Parathyroid adenoma (tissue), 2 donors: ENCODE data around the gene OTOG.

Experiments used
- H2AFZ ChIP-seq: fragments of 300-600 bp; sonication (generic); one replicate; pipeline ENCODE4 v1.7.0; 2017; ENCODE audit warnings: antibody characterized with exemption, mild to moderate bottlenecking
- H3K27ac ChIP-seq: fragments of 300-600 bp; sonication (generic); one replicate; pipeline ENCODE4 v1.7.0; 2017
- H3K27me3 ChIP-seq: fragments of 300-600 bp; sonication (generic); one replicate; pipeline ENCODE4 v1.7.0; 2017; ENCODE audit warnings: low read length; ENCODE audit not compliant: control insufficient read depth, insufficient read depth
- H3K36me3 ChIP-seq: fragments of 300-600 bp; sonication (generic); one replicate; pipeline ENCODE4 v1.7.0; 2017; ENCODE audit warnings: low read length; ENCODE audit not compliant: control insufficient read depth, insufficient read depth
- H3K4me1 ChIP-seq: fragments of 300-600 bp; sonication (generic); one replicate; pipeline ENCODE4 v1.7.0; 2017; ENCODE audit warnings: control low read depth
- H3K4me2 ChIP-seq: fragments of 300-600 bp; sonication (generic); one replicate; pipeline ENCODE4 v1.7.0; 2017; ENCODE audit warnings: low read length
- H3K4me3 ChIP-seq: fragments of 300-600 bp; sonication (generic); one replicate; pipeline ENCODE4 v1.7.0; 2017; ENCODE audit warnings: low read depth, low read length
- H3K79me2 ChIP-seq: fragments of 300-600 bp; sonication (generic); one replicate; pipeline ENCODE4 v1.7.0; 2017; ENCODE audit warnings: control low read depth
- H3K9ac ChIP-seq: fragments of 300-600 bp; sonication (generic); one replicate; pipeline ENCODE4 v1.7.0; 2017; ENCODE audit warnings: mild to moderate bottlenecking
- H3K9me3 ChIP-seq: fragments of 300-600 bp; sonication (generic); one replicate; pipeline ENCODE4 v1.7.0; 2017; ENCODE audit warnings: low read length; ENCODE audit not compliant: control insufficient read depth
- CTCF ChIP-seq: fragments of 300-600 bp; sonication (generic); IDR thresholded peaks from one replicate; pipeline ENCODE4 v1.7.0; 2017; ENCODE audit warnings: antibody characterized with exemption, mild to moderate bottlenecking
- donor health status: primary hyperparathyroidism.

Gene OTOG, protein sequence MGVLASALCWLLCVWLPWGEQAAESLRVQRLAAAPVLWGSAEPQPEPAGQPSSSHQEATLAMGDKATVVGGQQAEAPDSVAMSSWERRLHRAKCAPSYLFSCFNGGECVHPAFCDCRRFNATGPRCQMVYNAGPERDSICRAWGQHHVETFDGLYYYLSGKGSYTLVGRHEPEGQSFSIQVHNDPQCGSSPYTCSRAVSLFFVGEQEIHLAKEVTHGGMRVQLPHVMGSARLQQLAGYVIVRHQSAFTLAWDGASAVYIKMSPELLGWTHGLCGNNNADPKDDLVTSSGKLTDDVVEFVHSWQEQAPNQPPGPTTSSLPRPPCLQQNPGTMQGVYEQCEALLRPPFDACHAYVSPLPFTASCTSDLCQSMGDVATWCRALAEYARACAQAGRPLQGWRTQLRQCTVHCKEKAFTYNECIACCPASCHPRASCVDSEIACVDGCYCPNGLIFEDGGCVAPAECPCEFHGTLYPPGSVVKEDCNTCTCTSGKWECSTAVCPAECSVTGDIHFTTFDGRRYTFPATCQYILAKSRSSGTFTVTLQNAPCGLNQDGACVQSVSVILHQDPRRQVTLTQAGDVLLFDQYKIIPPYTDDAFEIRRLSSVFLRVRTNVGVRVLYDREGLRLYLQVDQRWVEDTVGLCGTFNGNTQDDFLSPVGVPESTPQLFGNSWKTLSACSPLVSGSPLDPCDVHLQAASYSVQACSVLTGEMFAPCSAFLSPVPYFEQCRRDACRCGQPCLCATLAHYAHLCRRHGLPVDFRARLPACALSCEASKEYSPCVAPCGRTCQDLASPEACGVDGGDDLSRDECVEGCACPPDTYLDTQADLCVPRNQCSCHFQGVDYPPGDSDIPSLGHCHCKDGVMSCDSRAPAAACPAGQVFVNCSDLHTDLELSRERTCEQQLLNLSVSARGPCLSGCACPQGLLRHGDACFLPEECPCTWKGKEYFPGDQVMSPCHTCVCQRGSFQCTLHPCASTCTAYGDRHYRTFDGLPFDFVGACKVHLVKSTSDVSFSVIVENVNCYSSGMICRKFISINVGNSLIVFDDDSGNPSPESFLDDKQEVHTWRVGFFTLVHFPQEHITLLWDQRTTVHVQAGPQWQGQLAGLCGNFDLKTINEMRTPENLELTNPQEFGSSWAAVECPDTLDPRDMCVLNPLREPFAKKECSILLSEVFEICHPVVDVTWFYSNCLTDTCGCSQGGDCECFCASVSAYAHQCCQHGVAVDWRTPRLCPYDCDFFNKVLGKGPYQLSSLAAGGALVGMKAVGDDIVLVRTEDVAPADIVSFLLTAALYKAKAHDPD (N-terminal part only)

GRCh38 chr11:17547051-17547577 lies at the start of gene OTOG:
Gene OTOG (plus strand): TSS chr11:17547259. CDS start chr11:17547373, 114 bp downstream.
- Histone ChIP-seq H3K4me2 (no peak within 1 kb of the TSS), H3K27ac (no peak within 1 kb of the TSS), H3K9ac (no peak within 1 kb of the TSS), H3K4me1 (no peaks in the 10 kb centered on the region), H3K4me3 (no peak within 1 kb of the TSS), H3K9me3 (no peaks in the 10 kb centered on the region), H3K27me3 (no peaks in the 10 kb centered on the region), H2AFZ (no peak within 1 kb of the TSS), H3K36me3 (no peaks in the 10 kb centered on the region), H3K79me2 (no peaks in the 10 kb centered on the region)
- TF ChIP-seq CTCF, result no peak

DNA sequence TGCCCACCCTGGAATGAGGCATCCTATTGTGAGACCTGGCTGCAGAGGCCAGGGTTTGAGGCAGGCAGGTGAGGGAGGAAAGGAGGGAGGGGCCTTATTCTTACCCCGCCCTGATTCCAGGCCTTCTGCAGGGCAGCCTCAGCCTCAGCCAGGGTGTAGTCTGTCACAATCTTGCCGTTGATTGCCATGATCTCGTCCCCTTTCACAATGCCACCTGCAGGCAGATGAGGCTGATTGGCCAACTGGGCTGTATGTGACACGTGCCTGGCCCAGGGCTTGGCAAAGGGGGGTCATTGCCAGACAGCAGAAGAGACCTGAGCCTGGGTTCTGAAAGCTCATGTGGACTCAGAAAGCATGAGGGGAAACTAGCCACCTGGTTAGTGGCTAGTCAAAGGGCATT lies 49.0 kb upstream of the OTOG start:
- Histone ChIP-seq H3K4me2 (no peak overlapping the region), H3K36me3 (no peaks in the 10 kb centered on the region), H2AFZ (no peak overlapping the region), H3K9ac (no peak overlapping the region), H3K9me3 (no peaks in the 10 kb centered on the region), H3K27ac (no peak overlapping the region), H3K79me2 (no peaks in the 10 kb centered on the region), H3K27me3 (no peaks in the 10 kb centered on the region), H3K4me1 (no peaks in the 10 kb centered on the region), H3K4me3 (no peak overlapping the region)
- no peak for TF ChIP-seq CTCF

DNA sequence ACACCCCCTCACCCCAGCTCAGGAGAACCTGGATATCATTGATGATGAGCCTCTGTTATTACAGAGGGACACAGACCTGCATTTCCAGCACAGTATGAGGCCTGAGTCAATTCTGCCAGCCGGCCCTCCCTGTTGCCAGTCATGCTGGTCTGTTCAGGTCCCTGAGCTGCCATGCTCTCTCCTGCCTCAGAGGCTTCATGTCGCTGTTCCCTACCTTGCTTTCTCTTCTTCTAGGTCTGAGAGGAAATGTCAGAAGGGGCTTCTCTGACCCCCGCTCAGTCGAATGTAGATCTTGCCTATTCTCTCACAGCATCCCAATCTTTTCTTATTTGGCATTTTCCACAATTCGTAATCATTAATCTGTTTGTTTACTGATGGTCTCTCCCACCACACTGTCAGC lies 48.6 kb upstream of the OTOG start:
- Histone ChIP-seq H3K4me1 (no peaks in the 10 kb centered on the region), H3K27ac (no peak overlapping the region), H3K4me3 (no peak overlapping the region), H2AFZ (no peak overlapping the region), H3K27me3 (no peaks in the 10 kb centered on the region), H3K79me2 (no peaks in the 10 kb centered on the region), H3K9me3 (no peaks in the 10 kb centered on the region), H3K9ac (no peak overlapping the region), H3K36me3 (no peaks in the 10 kb centered on the region), H3K4me2 (no peak overlapping the region)
- TF ChIP-seq CTCF, result no peak

DNA sequence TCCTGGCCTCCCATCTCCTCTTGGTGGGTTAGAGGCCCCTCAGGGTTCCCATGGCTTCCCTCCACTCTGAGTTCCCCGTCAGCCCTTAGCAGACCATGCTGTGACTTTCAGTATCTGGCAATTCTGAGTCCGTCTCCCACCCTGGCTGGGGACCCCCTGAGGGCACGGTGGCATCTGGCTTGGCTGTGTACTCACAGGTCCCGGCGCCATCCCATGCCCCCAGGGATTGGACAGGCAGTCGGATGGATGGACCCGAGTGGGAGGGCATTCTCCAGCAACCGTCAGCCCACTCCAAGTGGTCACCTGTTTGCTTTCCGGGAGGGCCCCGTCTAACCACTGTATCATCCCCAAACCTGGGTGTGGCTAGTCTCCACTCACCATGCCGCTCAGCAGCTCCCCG lies 46.4 kb upstream of the OTOG start:
- Histone ChIP-seq H3K9me3 (no peaks in the 10 kb centered on the region), H3K4me3 (no peak overlapping the region), H2AFZ (no peak overlapping the region), H3K4me2 (no peak overlapping the region), H3K79me2 (no peaks in the 10 kb centered on the region), H3K4me1 (no peaks in the 10 kb centered on the region), H3K27me3 (no peaks in the 10 kb centered on the region), H3K36me3 (no peaks in the 10 kb centered on the region), H3K9ac (no peak overlapping the region), H3K27ac (no peak overlapping the region)
- TF ChIP-seq CTCF, result no peak
